B cell (primary cell): ENCODE results near the gene NADSYN1. TPM values are rescaled to one million over a fixed set of nuclear protein-coding genes. Genes with fewer than 3 reads are reported as not detected.

Source experiments
- ATAC-seq: fragments of 200-7000 bp; cut with Tn5 transposase; one replicate; pipeline ENCODE4 v1.10.0; 2021; ENCODE audit warnings: low read depth, mild to moderate bottlenecking, moderate number of reproducible peaks, moderate library complexity
- CTCF ChIA-PET: fragments of 350-600 bp; sonication (Branson Sonifier 250); formaldehyde crosslinking; loops from one replicate; lab custom pipeline; 2021; ENCODE audit warnings: antibody characterized with exemption, inconsistent platforms; lab: Charles Lee
- POLR2A ChIA-PET: fragments of 350-600 bp; sonication (Branson Sonifier 250); formaldehyde crosslinking; loops from one replicate; lab custom pipeline; 2021; ENCODE audit warnings: antibody characterized with exemption; lab: Charles Lee
- DNase-seq: peaks from one replicate; pipeline ENCODE4 v3.0.0; 2013
- H2AFZ ChIP-seq: 2 replicates; pipeline ENCODE4 v1.6.1; 2012; ENCODE audit warnings: mild to moderate bottlenecking, low read depth, low read length; ENCODE audit not compliant: insufficient read depth, poor library complexity, severe bottlenecking
- H3K27ac ChIP-seq, 2 donors: 1 replicate in 1 of 2; 2 replicates in 1 of 2; pipeline ENCODE4 v1.5.1; 2012 to 2013; ENCODE audit warnings: low read length in 2 of 2, mild to moderate bottlenecking in 2 of 2, moderate library complexity in 1 of 2
- H3K27me3 ChIP-seq, 4 experiments: fragments of 200-600 bp in 1 of 4; sonication (generic) in 1 of 4; replicated peaks in 1 of 4; 1 replicate in 2 of 4; 2 replicates in 2 of 4; pipeline versions ENCODE4 v1.6.1 to v1.7.0; 2013 to 2016; ENCODE audit warnings: low read length in 3 of 4, mild to moderate bottlenecking in 2 of 4, mixed read lengths in 1 of 4, moderate library complexity in 1 of 4; ENCODE audit not compliant: insufficient read depth in 4 of 4, control insufficient read depth in 3 of 4; ENCODE audit errors: control extremely low read depth in 1 of 4
- H3K36me3 ChIP-seq, 2 experiments: replicated peaks in 1 of 2; 1 replicate in 1 of 2; 2 replicates in 1 of 2; pipeline versions ENCODE4 v1.6.1 to v1.7.1; 2013; ENCODE audit warnings: low read length in 1 of 2; ENCODE audit not compliant: insufficient read depth in 2 of 2, control insufficient read depth in 1 of 2; ENCODE audit errors: control extremely low read depth in 1 of 2, extremely low read depth in 1 of 2
- H3K4me1 ChIP-seq, 2 donors: fragments of 200-600 bp in 1 of 2; sonication (generic) in 1 of 2; 1 replicate in 1 of 2; 2 replicates in 1 of 2; pipeline versions ENCODE4 v1.5.1 to v1.6.1; 2013 to 2017; ENCODE audit warnings: low read length in 2 of 2; ENCODE audit not compliant: control insufficient read depth in 2 of 2, insufficient read depth in 2 of 2
- H3K4me2 ChIP-seq: replicated peaks from 2 replicates; pipeline ENCODE3; 2012; ENCODE audit warnings: mild to moderate bottlenecking, low read depth, low read length; ENCODE audit not compliant: poor library complexity, severe bottlenecking
- H3K4me3 ChIP-seq, 5 experiments: fragments of 200-600 bp in 1 of 5; sonication (generic) in 1 of 5; 1 replicate in 3 of 5; 2 replicates in 2 of 5; pipeline versions ENCODE4 v1.5.1 to v1.7.0; 2011 to 2016; ENCODE audit warnings: low read length in 4 of 5, mild to moderate bottlenecking in 4 of 5, low read depth in 2 of 5, control low read depth in 1 of 5, moderate library complexity in 1 of 5; ENCODE audit not compliant: insufficient read depth in 1 of 5; ENCODE audit errors: control extremely low read depth in 1 of 5, extremely low read depth in 1 of 5
- H3K79me2 ChIP-seq: fragments of 200-600 bp; sonication (generic); one replicate; pipeline ENCODE4 v1.6.0; 2016; ENCODE audit warnings: low read length; ENCODE audit not compliant: control insufficient read depth, insufficient read depth
- H3K9ac ChIP-seq: fragments of 200-600 bp; sonication (generic); 2 replicates; pipeline ENCODE4 v1.6.1; 2017; ENCODE audit warnings: mild to moderate bottlenecking, low read length, moderate library complexity
- H3K9me3 ChIP-seq, 3 donors: one replicate each; pipeline versions ENCODE4 v1.6.1 to v1.7.1; 2013; ENCODE audit warnings: low read length in 2 of 3; ENCODE audit not compliant: control insufficient read depth in 2 of 3, insufficient read depth in 1 of 3; ENCODE audit errors: control extremely low read depth in 1 of 3
- H4K20me1 ChIP-seq: 2 replicates; pipeline ENCODE4 v1.6.0; 2012; ENCODE audit warnings: mild to moderate bottlenecking, low read length; ENCODE audit not compliant: insufficient read depth, control insufficient read depth, poor library complexity, severe bottlenecking
- H3K27ac Mint-ChIP-seq: one replicate; pipeline ENCODE4 v1.8.0; 2021; ENCODE audit warnings: mixed read lengths
- H3K27me3 Mint-ChIP-seq: one replicate; pipeline ENCODE4 v1.8.0; 2021; ENCODE audit warnings: mixed read lengths
- H3K4me1 Mint-ChIP-seq: one replicate; pipeline ENCODE4 v1.8.0; 2021; ENCODE audit warnings: mixed read lengths
- H3K4me3 Mint-ChIP-seq: one replicate; pipeline ENCODE4 v1.8.0; 2021; ENCODE audit warnings: mixed read lengths
- H3K9me3 Mint-ChIP-seq: one replicate; pipeline ENCODE4 v1.8.0; 2022; ENCODE audit warnings: mixed read lengths; ENCODE audit not compliant: insufficient read depth
- EZH2 ChIP-seq: IDR thresholded peaks from 2 replicates; pipeline ENCODE4 v1.6.1; 2012; ENCODE audit warnings: borderline replicate concordance, low read depth, mild to moderate bottlenecking, moderate library complexity, low read length; ENCODE audit not compliant: insufficient read depth, poor library complexity, severe bottlenecking
- WGBS: methylation state at CpG from one replicate; pipeline ENCODE4 v1.1.5; 2013; ENCODE audit warnings: missing lambda C conversion rate; ENCODE audit not compliant: insufficient coverage; 5-methylcytosine and 5-hydroxymethylcytosine counted together
- intact Hi-C: fragments of 100-400 bp; cut with micrococcal nuclease; formaldehyde crosslinking; loops from one replicate; pipeline ENCODE4 v1.10.0; 2022
- polyA plus RNA-seq: library from polyadenylated mRNA; depleted of rRNA; stranded (reverse); fragments of >200 nt; gene quantifications from 2 replicates; pipeline ENCODE4 v1.2.3, GENCODE V29; 2012
- total RNA-seq, 2 donors: library from RNA; stranded (reverse); fragments of 120-200 nt in 1 of 2; gene quantifications; 1 replicate in 1 of 2; 2 replicates in 1 of 2; pipeline versions ENCODE4 v1.2.3 to v1.2.4, GENCODE V29; 2013 to 2022
- TF ChIP-seq, protein P1 (sequence below): fragments of 200-600 bp; IDR thresholded peaks from one replicate; pipeline ENCODE4 v1.8.0; 2022; ENCODE audit warnings: antibody characterized with exemption, mild to moderate bottlenecking

Gene NADSYN1
- total and polyA plus RNA-seq, 2 donors (not counting 1 experiment from before 2014, with no cell fraction given), result 153 to 222 TPM

DNA sequence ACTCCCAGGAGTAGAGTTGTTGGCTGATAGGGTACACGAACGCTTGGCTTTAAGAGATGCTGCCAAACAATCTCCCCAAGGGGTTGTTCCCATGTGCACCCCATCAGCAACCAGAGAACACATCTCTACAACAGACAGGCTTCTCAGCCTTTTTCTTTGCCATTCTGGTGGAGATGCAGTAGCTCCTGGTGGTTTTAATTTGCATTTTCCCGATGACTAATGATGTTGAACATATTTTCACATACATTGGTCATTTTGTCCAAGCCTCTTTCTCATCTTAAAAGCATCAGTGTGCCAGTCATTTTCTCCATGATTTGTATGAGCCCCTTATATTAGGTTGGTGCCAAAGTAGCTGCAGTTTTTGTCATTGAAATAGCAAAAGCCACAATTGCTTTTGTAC is 26.6 kb upstream of the NADSYN1 start:
- Mint-ChIP-seq H3K4me3 (no peak overlapping the region), H3K4me1 (peaks cover 27% of the 10 kb centered on the region), H3K27ac (no peak overlapping the region), H3K27me3 (no peaks in the 10 kb centered on the region), H3K9me3 (no peaks in the 10 kb centered on the region)
- ChIA-PET POLR2A (no interaction called here), CTCF (interaction anchor here (1.4 kb wide), 1 partner anchor 10 kb away, joined by 3 read pairs; no protein-coding TSS in a partner anchor)
- Histone ChIP-seq H3K79me2 (no peaks in the 10 kb centered on the region), H3K27ac (no peak overlapping the region), H3K9ac (no peak overlapping the region), H3K9me3 (no peaks in the 10 kb centered on the region), H3K4me3 (no peak overlapping the region), H3K4me1 (peaks cover 8 to 20% of the 10 kb centered on the region in 2 donors), H2AFZ (no peak overlapping the region), H4K20me1 (no peaks in the 10 kb centered on the region), H3K36me3 (no peaks in the 10 kb centered on the region), H3K4me2 (no peak overlapping the region), H3K27me3 (no peaks in the 10 kb centered on the region)
- intact Hi-C loops, result no loop called here
- TF ChIP-seq EZH2, result no peak
- TF ChIP-seq, protein P1, sequence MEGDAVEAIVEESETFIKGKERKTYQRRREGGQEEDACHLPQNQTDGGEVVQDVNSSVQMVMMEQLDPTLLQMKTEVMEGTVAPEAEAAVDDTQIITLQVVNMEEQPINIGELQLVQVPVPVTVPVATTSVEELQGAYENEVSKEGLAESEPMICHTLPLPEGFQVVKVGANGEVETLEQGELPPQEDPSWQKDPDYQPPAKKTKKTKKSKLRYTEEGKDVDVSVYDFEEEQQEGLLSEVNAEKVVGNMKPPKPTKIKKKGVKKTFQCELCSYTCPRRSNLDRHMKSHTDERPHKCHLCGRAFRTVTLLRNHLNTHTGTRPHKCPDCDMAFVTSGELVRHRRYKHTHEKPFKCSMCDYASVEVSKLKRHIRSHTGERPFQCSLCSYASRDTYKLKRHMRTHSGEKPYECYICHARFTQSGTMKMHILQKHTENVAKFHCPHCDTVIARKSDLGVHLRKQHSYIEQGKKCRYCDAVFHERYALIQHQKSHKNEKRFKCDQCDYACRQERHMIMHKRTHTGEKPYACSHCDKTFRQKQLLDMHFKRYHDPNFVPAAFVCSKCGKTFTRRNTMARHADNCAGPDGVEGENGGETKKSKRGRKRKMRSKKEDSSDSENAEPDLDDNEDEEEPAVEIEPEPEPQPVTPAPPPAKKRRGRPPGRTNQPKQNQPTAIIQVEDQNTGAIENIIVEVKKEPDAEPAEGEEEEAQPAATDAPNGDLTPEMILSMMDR, result no peak
- DNase-seq, result no peak
- WGBS, result 100% methylated on average over 2 of the region's 3 CpGs
- no peak for ATAC-seq

DNA sequence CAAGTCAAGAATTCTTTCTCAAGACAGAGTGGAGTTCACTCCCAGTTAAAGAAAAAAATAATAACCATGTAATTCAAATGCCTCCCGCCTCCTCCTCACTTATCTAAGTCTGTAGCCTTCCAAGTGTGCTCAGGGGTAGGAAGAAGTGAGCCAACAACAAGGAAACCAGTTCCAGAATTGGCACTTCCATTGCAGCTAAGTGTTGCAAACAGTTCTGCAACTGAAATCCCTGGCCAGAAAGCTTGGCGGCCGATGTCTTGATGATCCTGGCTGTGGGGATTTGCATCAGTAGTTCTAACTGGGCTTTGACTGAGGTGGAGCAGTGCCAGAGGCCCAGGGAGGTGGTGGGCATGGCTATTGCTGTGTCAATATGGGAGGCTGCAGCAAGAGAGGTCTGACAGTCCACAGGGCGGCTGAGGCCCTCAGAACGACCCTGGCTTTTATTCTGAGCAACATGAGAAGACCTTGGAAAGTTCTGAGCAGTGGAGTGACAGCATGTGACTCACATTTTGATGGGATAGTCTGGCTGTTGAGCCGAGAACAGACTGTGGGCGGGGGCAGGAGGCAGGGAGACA is 24.1 kb upstream of the NADSYN1 start:
- Histone ChIP-seq H3K27ac (no peak overlapping the region), H3K9ac (no peak overlapping the region), H3K36me3 (no peaks in the 10 kb centered on the region), H3K4me1 (peaks cover under 1 to 3% of the 10 kb centered on the region in 2 donors), H3K79me2 (no peaks in the 10 kb centered on the region), H4K20me1 (no peaks in the 10 kb centered on the region), H3K27me3 (no peaks in the 10 kb centered on the region), H2AFZ (no peak overlapping the region), H3K9me3 (no peaks in the 10 kb centered on the region), H3K4me2 (no peak overlapping the region), H3K4me3 (no peak overlapping the region)
- DNase-seq, result no peak
- Mint-ChIP-seq H3K27me3 (no peaks in the 10 kb centered on the region), H3K27ac (no peak overlapping the region), H3K4me1 (peaks cover 11% of the 10 kb centered on the region), H3K4me3 (no peak overlapping the region), H3K9me3 (no peaks in the 10 kb centered on the region)
- intact Hi-C loops, result no loop called here
- ChIA-PET CTCF (no interaction called here), POLR2A (no interaction called here)
- ATAC-seq, result no peak
- no peak for TF ChIP-seq EZH2
- TF ChIP-seq, protein P1, result no peak
- WGBS, result 91% methylated on average over 6 of the region's 7 CpGs
